Measurements from ENCODE around the gene PRND. TPM values are rescaled to one million over a fixed set of nuclear protein-coding genes. Genes with fewer than 3 reads are reported as not detected.

Gene PRND
- total RNA-seq, 1 experiment from 2014 or later = 0.04 TPM

DNA sequence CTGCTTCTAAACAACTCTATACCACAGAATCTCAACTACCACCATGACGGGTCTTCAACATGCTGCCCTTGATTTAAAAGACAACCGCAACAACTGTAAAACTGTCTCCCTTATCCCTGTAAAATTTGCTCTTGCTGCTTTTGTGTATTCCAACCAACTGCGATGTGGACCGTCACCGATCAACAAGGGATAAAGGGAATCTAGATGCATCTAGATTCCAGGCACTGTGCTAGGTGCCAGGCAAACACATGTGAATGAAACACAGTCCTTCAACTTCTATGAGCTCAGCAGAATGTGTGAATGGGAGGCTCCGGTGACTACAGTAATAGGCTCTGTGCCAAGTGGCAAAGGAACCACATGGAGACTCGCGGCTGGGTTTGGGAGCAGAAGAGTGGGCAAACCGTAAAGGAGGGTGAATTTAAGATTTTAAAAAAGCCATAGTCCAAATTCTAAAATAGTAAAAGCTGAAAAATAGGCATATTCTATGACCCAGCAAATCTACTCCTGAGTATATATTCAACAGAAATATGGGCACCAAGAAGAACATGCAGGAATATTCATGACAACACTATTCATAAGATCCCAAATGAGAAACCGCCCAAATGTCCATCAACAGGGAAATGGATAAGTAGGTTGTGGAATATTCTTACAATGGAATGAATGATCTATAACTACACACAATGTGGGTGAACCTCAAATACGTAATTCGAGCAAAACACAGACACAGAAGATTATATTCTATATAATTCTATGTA is 3.7 kb upstream of the PRND start:
- Histone ChIP-seq H3K79me1 (ENCODE audit: insufficient read depth, low read depth, low read length, poor library complexity, severe bottlenecking) (no peaks in the 10 kb centered on the region), H2AK5ac (ENCODE audit: insufficient read length, low read length) (no peak overlapping the region), H3K9ac (ENCODE audit: extremely low read depth, insufficient read length, low read length) (no peak overlapping the region), H3T11ph (ENCODE audit: low read length) (no peak overlapping the region), H4K91ac (ENCODE audit: insufficient read length, low read depth, low read length) (no peak overlapping the region), H3K27me3 (ENCODE audit: insufficient read depth, low read length) (no peaks in the 10 kb centered on the region), H3K18ac (ENCODE audit: insufficient read length, low read depth, low read length) (no peak overlapping the region), H2BK5ac (ENCODE audit: insufficient read length, low read length) (no peak overlapping the region), H2BK120ac (ENCODE audit: low read depth, low read length, poor library complexity, severe bottlenecking) (no peak overlapping the region), H3K27ac (ENCODE audit: insufficient read length, low read depth, low read length) (no peak overlapping the region), H3K9me3 (ENCODE audit: control insufficient read depth, low read depth, low read length) (no peaks in the 10 kb centered on the region), H3K79me2 (ENCODE audit: insufficient read depth, low read length) (no peaks in the 10 kb centered on the region), H3K23ac (ENCODE audit: insufficient read length, low read depth, low read length) (no peak overlapping the region), H3K56ac (ENCODE audit: insufficient read length, low read depth, low read length) (no peak overlapping the region), H2BK12ac (ENCODE audit: insufficient read length, low read depth, low read length) (no peak overlapping the region), H2AFZ (ENCODE audit: low read length) (no peak overlapping the region), H2BK20ac (ENCODE audit: low read depth, low read length, poor library complexity, severe bottlenecking) (no peak overlapping the region), H3K4me2 (ENCODE audit: insufficient read depth, insufficient read length, low read length) (no peak overlapping the region), H3K4ac (ENCODE audit: low read depth, low read length) (no peak overlapping the region), H4K20me1 (ENCODE audit: control insufficient read depth, insufficient read depth, insufficient read length) (no peaks in the 10 kb centered on the region), H3K23me2 (ENCODE audit: insufficient read length, low read depth, low read length, poor library complexity, severe bottlenecking) (no peaks in the 10 kb centered on the region), H3K14ac (ENCODE audit: insufficient read depth, low read length) (no peak overlapping the region), H4K5ac (ENCODE audit: insufficient read length, low read depth, low read length) (no peak overlapping the region), H4K8ac (replicated peaks; ENCODE audit: insufficient read length, low read depth, low read length) (no peak overlapping the region), H2BK15ac (ENCODE audit: low read depth, low read length) (no peak overlapping the region), H3K4me1 (ENCODE audit: insufficient read depth, low read length) (no peaks in the 10 kb centered on the region)
- Mint-ChIP-seq H3K36me3 (ENCODE audit: insufficient read depth in 1 of 3, low read depth in 3 of 3) (no peaks in the 10 kb centered on the region; a peak in 1 of 7 replicates), H3K27ac (no peak overlapping the region), H3K27me3 (ENCODE audit: low read depth) (peaks cover 9% of the 10 kb centered on the region), H3K4me3 (no peak overlapping the region), H3K4me1 (peaks cover 17 to 24% of the 10 kb centered on the region in 2 experiments), H3K9me3 (peaks cover 0 to 3% of the 10 kb centered on the region in 2 experiments; a peak in 2 of 5 replicates)
- DNase-seq = no peak
- TF ChIP-seq, protein P1, sequence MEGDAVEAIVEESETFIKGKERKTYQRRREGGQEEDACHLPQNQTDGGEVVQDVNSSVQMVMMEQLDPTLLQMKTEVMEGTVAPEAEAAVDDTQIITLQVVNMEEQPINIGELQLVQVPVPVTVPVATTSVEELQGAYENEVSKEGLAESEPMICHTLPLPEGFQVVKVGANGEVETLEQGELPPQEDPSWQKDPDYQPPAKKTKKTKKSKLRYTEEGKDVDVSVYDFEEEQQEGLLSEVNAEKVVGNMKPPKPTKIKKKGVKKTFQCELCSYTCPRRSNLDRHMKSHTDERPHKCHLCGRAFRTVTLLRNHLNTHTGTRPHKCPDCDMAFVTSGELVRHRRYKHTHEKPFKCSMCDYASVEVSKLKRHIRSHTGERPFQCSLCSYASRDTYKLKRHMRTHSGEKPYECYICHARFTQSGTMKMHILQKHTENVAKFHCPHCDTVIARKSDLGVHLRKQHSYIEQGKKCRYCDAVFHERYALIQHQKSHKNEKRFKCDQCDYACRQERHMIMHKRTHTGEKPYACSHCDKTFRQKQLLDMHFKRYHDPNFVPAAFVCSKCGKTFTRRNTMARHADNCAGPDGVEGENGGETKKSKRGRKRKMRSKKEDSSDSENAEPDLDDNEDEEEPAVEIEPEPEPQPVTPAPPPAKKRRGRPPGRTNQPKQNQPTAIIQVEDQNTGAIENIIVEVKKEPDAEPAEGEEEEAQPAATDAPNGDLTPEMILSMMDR (conservative IDR thresholded peaks at IDR 0.05) = no peak
- WGBS (ENCODE audit: extremely low coverage, insufficient read length, low lambda C conversion rate) = no CpG with 5 or more reads among the region's 12 CpGs
